HG03039 (cell line): ENCODE results near the gene GJA5.

Experiments
- ATAC-seq: cut with Tn5 transposase; IDR thresholded peaks from one replicate; pipeline ENCODE4 v1.9.1; 2021; ENCODE audit warnings: mild to moderate bottlenecking, moderate library complexity; ENCODE audit not compliant: unreplicated experiment

GJA5 gene

GRCh38 chr1:147762233-147763024 lies 2.0 kb upstream of the GJA5 start:
- no peak for ATAC-seq

GRCh38 chr1:147758379-147759100 lies 1.9 kb downstream of the GJA5 start:
- ATAC-seq: no peak

GRCh38 chr1:147757015-147757990 lies 3.1 kb downstream of the GJA5 start:
- no peak for ATAC-seq

DNA sequence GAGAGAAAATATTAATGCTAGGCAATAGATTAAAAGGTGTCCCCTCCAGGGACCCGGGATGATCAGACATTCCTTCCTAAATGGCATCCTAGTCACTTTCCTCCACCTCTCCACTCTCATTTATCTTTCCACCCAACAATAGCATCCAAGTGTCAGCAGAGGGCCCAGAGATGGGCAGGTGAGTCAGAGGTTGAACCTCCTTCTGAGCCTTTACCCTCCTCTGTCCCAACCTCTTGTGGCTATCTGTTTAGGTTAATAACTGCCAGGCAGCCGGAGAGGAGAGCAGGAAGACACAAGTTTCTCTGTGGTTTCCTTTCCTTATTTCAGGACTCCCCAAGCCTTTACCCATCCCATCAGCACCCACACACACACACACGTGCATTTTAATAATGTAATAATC lies 4.1 kb downstream of the GJA5 start:
- ATAC-seq: no peak

DNA sequence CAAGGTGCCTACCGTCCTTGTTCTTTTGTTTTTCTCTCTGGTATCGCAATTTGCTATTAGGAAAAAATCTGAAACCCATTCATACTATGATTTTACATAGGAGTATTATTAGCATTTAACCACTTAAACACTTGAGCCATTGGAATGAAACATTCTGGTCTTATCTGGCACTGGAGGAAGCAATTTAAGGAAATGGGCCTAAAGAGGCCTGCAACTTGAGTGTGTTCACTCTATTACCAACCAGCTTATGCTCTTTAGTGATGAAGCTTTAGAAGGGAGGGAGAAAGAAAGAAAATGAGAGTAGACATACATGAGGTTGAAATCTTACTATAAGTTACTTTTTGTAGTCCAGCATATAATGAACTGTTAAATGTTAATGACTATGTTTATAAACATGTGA lies 5.7 kb downstream of the GJA5 start:
- ATAC-seq: no peak

GRCh38 chr1:147753081-147753480 lies 7.3 kb downstream of the GJA5 start:
- ATAC-seq: no peak

DNA sequence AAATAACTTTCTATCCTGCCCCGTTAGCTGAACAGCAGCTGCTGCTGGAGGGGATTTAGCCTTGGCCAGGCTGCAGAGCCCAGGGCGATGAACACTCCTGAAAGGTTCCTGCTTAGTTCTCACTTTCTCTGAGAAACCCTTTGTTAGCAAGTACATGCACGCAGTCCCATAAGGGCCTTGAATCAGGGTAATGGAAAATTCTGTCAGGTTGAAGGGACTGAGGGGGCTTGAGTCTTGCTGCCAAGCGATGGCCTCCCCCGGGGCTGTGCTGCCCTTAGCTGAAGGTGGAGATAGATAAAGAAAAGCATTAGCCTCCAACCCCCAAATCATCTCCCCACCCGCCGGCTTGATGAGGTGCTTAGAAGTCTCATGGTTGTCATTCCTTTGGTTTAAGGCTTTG lies 7.9 kb downstream of the GJA5 start:
- no peak for ATAC-seq

GRCh38 chr1:147751346-147751745 lies 9.1 kb downstream of the GJA5 start:
- no peak for ATAC-seq

DNA sequence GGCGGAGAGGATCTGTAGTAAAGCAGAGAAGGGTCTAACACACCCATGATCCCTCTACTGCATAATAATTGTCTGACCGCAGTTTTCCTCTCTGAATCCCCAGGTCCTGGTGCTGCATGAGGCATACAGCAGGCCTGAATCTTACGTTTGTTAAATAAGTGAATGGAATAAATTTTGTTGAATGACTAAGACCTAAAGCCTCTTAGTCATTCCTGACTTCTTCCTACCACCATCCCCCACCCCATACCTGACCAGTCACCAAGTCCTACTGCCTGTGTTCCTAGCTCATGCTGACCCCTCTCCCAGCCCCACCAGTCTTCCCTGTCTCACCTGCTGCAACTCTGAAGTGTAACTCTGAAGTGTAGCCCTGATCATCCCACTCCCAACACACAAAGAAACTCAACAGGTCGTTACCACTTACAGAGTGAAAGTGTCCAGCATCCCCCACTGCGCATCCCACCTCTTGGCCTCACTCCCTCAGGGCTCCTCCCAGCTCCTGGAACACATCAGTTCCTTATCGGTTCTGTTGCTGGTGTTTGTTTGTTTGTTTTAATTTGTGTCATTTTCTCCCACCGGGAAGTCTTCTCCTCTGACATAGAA lies 9.7 kb downstream of the GJA5 start:
- no peak for ATAC-seq

DNA sequence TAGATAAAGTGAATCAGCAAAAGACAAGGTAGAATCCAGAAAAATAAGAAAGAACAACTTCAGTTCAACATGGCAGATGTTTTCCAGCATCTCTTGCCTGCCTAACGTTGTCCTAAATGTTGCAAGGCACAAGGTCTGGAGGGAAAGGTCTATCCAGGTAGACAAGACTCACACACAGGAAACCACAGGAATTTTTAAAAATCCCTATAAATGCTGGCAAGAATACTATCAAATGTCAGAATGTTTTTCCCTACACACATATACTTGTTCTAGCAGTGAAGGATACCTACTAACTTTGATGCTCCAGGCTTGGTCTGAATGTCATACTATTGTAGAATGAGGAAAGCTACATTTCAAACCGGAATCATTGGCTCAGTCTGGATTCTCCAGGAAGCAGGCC lies 10.6 kb downstream of the GJA5 start:
- ATAC-seq: no peak

DNA sequence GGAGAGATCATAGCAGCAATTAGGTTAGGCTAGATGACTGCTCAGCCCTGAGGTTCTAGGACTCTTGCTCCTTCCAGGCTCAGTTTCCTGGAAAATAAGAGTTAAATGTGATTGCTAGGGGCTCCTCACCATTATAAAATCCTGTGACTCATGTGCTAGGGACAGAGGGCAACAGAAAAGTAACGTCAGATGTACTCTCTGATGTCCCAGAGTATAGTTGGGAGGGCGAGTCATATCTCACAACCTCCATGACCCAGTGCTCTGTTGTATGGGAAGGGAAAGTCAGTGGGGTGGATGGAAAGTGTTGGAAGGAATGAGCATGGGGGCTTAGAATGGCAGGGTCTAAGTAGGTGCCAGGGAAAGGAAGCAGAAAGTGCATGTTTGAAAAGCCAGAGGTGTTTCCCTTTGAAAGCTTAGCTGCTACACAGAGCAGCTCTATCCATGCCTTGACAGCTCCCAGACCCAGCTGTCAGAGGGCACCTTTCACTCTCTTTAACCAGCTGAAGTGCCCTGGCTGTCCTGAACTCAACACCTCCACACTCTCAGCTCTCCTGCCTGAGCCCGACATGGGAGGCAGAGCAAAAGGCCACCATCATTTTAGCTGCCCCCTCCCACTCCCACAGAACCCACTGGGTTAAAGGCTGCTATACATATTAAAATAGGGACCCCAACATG lies 11.6 kb downstream of the GJA5 start:
- ATAC-seq: no peak

- ATAC-seq: no peak
These were observed 12.4 kb downstream of the GJA5 start for GRCh38 chr1:147747966-147748365.

DNA sequence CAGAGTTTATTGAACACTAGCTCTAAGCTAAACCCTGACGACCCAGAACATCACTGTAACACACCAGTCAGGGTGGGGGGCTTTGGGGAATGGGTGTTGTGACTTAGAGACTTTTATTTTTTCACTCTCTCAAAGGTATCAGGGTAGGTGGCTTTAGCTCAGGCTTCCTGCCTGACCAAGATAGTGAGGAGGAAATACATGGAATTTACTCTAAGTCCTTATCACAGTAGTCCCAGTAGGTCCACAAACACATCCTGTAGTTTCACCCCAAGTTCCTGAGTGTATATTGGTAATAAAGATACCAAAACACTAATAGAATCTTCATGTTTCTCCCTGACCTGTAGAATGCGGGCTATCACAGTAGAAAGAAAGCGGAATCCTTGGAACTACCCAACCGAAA lies 15.1 kb downstream of the GJA5 start:
- ATAC-seq: no peak

GRCh38 chr1:147741065-147741464 lies 19.3 kb downstream of the GJA5 start:
- ATAC-seq: no peak

GRCh38 chr1:147740391-147740790 lies 20.0 kb downstream of the GJA5 start:
- no peak for ATAC-seq

DNA sequence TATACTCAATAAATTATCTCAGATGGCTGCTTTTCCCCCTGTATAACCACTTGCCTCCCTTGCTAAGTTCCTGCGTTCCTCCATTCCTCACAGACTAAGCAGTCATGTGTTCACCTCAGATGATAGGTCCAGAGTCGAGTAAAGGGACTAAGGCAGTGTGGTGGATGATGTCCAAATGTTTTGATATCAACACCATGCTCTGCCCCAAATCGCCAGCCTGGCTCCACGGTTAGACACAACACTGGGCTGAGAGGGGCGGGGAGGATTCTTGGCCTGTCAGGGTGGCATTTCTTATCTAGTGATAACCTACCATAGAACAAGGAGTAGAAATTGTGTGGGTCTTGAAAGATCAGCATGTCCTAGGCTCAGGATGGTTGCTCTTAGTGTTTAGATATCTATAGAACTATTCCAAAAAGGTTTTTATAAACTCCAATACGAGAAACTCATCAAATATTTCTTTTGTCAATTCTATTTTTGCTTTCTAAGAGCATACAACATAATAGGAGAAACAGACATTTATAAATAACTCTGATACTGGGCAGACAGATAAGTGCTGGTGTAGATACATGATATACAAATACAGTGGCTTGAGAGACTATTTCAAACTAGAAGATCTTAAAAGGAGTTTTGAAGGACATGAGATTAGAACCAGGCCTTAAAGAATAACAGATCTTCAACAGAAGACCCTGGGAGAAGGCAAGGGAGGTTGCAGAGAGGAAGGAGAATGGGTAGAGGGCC lies 21.5 kb downstream of the GJA5 start:
- no peak for ATAC-seq

- no peak for ATAC-seq
These were observed 22.3 kb downstream of the GJA5 start for GRCh38 chr1:147738129-147738528.

- ATAC-seq: no peak
These were observed 23.5 kb downstream of the GJA5 start for GRCh38 chr1:147736883-147737282.

GRCh38 chr1:147735423-147735822 lies 25.0 kb downstream of the GJA5 start:
- ATAC-seq: no peak
